Ammon's horn (tissue), 1 donor: ENCODE data around the gene NF2.
"Not testable (repeated sequence)": the region's sequence is repeated elsewhere in the genome, so short reads cannot be mapped to it uniquely, and the experiment has no call there.

ENCODE experiments used
- DNase-seq: peaks from one replicate; pipeline ENCODE4 v3.0.0-alpha.2; 2016; ENCODE audit warnings: low spot score

Gene NF2

GRCh38 chr22:29596408-29596807 is 7.0 kb upstream of the NF2 start:
- DNase-seq = no peak

- DNase-seq = not testable (repeated sequence)
Observed at GRCh38 chr22:29597871-29598683, 5.4 kb upstream of the NF2 start.

- no peak for DNase-seq
Observed at GRCh38 chr22:29598684-29599020, 4.8 kb upstream of the NF2 start.

GRCh38 chr22:29604076-29604360 is 585 bp downstream of the NF2 start:
- no peak for DNase-seq

GRCh38 chr22:29605527-29605850 is 2.1 kb downstream of the NF2 start:
- DNase-seq = no peak

GRCh38 chr22:29606320-29606719 is 2.9 kb downstream of the NF2 start:
- DNase-seq = no peak

GRCh38 chr22:29607426-29607825 is 4.0 kb downstream of the NF2 start:
- DNase-seq = no peak

GRCh38 chr22:29609139-29609538 is 5.7 kb downstream of the NF2 start:
- DNase-seq = no peak

- no peak for DNase-seq
Observed at GRCh38 chr22:29610780-29611179, 7.3 kb downstream of the NF2 start.

GRCh38 chr22:29615705-29616327 is 12.4 kb downstream of the NF2 start:
- no peak for DNase-seq

- DNase-seq = no peak
Observed at GRCh38 chr22:29617922-29618629, 14.6 kb downstream of the NF2 start.

GRCh38 chr22:29621761-29622526 is 18.5 kb downstream of the NF2 start:
- DNase-seq = no peak

GRCh38 chr22:29623059-29623458 is 19.6 kb downstream of the NF2 start:
- no peak for DNase-seq

- peak; percentile 28 for DNase-seq
Observed at GRCh38 chr22:29623553-29624169, 20.2 kb downstream of the NF2 start.

GRCh38 chr22:29625090-29625825 is 21.8 kb downstream of the NF2 start:
- peak; percentile 68 for DNase-seq

GRCh38 chr22:29626497-29627195 is 23.2 kb downstream of the NF2 start:
- no peak for DNase-seq

GRCh38 chr22:29627196-29627535 is 23.7 kb downstream of the NF2 start:
- DNase-seq = no peak

GRCh38 chr22:29628996-29629902 is 25.8 kb downstream of the NF2 start:
- no peak for DNase-seq

GRCh38 chr22:29629903-29630516 is 26.6 kb downstream of the NF2 start:
- no peak for DNase-seq

- DNase-seq = peak; percentile 43
Observed at GRCh38 chr22:29630987-29631386, 27.6 kb downstream of the NF2 start.
